Cerebellar cortex (tissue), 1 donor: Measurements from ENCODE around the gene SYPL1.
A peak's percentile ranks its signal among the peaks of the same experiment; 100 is the strongest.

ENCODE experiments used
- DNase-seq: peaks from one replicate; pipeline ENCODE4 v3.0.0-alpha.2; 2015; ENCODE audit warnings: low spot score

The SYPL1 gene

DNA sequence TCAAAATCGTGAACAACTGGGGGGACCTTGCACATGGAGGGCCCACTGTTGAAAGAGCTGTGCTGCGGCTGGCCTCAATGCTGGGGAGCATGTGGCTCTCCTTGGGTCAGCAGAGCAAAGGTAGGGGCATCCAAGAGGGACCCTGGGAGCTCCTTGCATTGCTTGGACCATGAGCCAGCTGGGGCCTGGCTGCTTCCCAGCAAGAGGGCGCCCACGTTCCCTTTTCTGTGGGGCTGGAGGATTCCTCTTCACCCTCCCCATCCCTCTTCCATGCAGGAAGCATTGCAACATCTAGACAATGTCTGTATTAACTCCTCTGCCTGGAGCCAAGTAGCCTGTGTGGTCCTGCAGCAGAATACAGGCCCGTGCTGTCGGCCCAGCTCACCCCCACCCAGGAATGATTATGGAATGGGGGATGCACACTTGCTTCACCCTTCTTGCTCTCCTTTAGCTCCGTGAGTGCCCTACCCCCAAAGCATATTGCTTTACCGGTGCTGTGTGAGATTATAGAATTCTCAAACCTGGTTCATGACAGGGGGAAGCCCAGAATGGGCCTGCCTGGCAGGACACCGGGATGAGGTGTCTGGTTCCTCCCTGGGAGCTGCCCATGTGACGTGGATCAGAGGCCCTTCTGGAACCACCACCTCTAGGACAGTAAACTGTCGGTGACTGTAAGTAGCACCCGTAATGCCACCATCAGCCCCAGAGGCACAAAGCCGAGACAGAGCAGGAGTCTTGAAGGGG, 61.9 kb downstream of the SYPL1 start:
- no peak for DNase-seq

DNA sequence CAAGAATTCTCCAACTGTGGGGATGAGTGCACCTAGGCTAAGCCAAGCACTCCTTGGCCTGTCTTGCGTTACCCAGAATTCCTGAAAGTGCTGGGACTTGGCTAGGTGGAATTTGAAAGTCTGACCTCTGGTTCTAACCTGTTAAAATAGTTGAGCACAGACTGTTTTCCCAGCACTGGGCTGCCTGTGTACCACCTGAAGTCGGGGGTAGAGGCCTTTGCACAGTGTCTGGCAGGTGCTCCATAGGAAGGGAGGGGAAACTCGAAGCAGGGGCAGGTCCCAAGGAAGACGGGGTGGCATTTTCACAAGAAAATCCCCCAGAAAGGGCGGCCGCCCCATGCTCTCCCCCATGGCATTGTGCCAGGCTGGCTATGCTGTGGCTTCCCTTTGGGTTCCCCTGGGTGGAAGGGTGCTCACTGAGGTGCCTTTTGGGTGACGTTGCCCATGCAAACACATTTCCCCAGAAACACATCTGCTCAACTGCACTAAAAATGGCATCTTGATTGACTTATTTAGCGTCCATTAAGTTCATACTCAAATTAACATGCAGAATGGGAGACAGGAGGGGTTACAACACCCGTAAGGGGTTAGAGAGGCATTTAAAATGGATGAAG, 62.9 kb downstream of the SYPL1 start:
- DNase-seq: no peak

DNA sequence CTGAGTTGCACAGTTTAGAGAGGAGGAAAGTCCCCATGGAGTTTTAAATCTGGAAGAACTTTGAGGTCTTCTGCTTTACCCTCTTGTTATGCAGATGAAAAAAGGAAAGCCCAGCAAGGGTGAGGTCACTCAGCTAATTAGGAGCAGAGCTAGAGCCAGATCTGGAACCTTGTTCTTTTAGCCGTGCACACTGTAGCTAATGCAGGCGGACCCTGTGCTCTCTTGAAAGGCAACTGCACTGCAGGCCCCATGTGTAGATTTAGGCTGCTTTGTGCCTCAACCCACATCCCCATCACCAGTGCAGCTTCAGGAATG, 63.4 kb downstream of the SYPL1 start:
- no peak for DNase-seq

DNA sequence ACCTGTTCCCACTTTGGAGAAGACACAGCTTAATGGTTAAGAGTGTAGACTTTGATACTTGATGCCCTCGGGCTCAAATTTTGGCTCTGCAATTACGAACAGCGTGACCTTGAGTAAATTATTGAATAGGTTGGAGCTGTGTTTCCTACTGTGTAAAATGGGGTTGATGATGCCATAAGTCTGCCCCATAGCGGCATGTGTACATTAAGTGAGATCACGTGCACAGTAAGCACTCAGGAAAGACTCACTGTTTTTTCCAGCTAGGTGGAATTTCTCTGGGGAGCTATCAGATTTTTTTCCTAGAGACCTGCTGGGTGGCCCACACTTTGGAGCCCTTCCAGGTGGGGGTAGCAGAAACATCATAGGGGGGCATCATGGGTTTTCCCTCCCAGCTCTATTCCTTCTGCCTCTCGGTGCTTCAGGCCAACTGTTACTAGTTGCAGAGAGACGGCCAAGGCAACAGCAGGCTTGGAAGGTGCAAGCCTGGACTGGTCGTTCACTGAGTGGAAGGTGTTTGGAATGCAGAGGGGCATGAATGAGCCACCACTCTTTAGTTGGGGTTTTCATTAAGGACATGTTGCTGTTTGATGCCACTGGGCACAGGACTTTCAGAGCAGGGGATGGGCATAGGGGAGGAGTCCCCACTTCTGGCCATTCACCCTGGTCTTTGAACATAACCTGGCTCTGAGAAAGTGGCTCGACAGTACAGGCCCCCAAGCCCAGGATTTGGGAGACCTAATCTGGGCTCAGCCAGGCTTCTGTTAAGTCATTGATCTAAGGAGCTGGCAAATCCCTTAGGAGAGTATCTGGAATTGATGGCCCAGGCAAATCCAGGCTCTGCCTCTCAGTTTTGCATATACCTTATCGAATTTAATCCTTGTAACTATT, 64.0 kb downstream of the SYPL1 start:
- peak; percentile 51 for DNase-seq

DNA sequence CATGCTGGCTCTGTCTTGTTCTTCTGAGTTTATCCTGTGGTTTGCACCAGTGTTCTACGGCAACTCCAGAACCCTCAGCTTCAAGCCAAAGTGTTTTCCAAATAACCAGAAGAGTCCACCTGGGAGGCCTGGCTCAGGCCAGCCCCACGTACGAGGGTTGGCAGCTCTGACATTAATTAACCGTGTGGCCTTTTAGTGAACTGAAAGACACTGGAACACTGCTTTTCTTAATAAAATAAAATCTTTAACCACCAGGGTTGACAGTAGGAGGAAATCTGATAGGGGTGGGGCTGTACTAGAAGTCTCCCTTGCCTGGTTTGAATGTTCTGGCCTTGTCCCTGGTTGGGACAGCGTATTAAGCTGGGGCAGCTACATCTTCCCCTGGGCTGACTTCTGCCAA, 64.9 kb downstream of the SYPL1 start:
- peak; percentile 43 for DNase-seq

DNA sequence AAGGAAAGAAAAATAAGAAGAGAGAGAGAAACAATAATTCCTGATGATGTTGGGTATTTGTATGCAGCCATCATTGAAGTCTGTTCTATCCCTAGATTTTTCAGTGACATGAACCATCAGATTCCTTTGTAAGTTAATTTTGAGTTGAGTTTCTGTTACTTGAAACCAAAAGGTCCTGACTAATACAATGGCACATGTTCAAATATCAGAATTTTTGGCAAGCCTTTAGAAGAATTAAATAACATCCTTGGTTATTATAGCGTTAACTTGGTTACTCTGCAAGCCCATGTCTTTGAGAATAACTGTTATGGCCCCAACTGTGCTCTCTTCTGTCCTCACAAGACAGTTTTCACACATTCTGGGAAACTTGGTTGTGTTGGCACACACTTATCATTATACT, 66.5 kb downstream of the SYPL1 start:
- DNase-seq: no peak

DNA sequence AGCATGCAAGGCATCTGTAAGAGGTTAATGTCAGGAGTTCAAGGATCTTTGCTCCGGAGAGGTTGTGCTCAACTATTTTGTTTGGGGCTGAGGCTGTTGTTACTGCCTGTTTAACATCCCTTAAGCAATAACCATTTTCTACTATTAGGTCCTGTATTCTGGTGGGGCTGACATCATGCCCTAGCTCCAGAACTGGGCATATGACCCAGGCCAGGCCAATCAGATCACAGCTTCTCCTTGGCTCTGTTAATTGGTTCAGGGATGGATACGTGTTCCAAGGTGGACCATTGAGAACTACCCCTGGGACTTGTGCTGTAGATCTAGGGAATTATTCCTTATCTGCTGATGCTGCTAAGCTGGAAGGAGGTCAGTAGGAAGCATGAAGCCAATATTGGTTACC, 67.0 kb downstream of the SYPL1 start:
- no peak for DNase-seq

DNA sequence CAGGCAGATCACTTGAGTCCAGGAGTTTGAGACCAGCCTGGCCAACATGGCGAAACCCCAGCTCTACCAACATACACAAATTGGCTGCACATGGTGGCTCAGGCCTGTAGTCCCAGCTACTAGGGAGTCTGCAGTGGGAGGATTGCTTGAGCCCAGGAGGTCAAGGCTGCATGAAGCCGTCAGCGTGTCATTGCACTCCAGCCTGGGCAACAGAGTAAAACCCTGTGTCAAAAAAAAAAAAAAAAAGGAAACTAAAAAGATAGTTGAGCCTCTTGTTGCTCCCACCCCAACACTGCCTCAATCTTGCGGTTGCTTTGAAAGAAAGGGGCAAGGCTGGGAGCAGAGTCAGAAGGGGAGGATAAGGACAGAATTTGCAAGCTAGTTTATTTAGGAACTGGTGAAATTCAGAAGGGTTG, 69.9 kb downstream of the SYPL1 start:
- no peak for DNase-seq

DNA sequence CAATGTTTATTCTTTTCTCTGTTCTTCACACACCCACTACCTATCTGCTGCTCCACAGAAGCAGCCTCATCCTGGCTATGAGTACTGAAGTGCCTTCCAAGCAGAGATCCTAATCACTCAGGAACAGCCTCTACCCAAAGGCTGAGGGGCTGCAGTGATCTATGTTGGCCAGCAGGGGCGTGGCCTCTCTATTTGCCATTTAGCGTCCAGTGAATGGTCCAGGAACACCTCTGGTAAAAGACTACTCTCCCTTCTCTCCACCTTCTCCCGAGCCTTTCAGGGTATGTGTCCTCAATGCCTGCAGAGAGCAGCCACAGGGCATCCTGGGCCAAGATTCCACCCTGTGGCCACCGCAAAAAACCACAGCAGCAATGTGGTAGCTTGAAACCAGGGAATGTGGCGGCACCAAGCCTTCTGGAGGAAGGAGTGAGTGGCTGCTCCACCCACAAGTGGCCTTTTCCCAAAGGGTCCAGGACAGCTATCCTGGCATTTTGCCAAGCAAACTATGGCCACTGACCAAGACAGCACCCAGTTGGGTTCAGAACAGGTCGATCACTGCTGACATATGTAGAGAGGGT, 70.9 kb downstream of the SYPL1 start:
- DNase-seq: peak; percentile 60
